ENCODE results near the gene CDADC1. TPM values are rescaled to one million over a fixed set of nuclear protein-coding genes. Genes with fewer than 3 reads are reported as not detected.

The CDADC1 gene
- total RNA-seq, 1 donor from 2014 or later: 1.7 TPM

DNA sequence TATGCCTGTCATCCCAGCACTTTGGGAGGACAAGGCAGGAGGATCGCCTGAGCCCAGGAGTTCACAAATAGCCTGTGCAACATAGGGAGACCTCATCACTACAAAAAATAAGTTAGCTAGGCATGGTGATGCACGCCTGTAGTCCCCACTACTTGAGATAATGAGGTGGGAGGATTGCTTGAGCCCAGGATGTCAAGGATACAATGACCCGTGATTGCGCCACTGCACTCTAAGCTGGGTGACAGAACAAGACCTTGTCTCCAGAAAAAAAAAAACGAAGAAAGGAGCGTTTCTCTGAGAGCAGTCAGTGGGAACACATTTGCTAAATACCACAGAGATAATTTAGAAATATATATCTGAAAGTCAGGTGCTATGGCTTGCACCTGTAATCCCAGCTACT lies 11.9 kb downstream of the CDADC1 start:
- Histone ChIP-seq H3K4me2 (no peak overlapping the region), H3K9ac (no peak overlapping the region), H3K79me2 (ENCODE audit: low read depth) (no peaks in the 10 kb centered on the region), H4K20me1 (ENCODE audit: low read depth) (no peaks in the 10 kb centered on the region), H3F3A (ENCODE audit: low read depth) (no peaks in the 10 kb centered on the region), H3K27me3 (no peaks in the 10 kb centered on the region), H2AFZ (replicated peaks) (no peak overlapping the region), H3K27ac (no peak overlapping the region), H3K4me3 (no peak overlapping the region), H3K4me1 (no peaks in the 10 kb centered on the region), H3K36me3 (no peaks in the 10 kb centered on the region), H3K9me3 (ENCODE audit: low read depth) (no peaks in the 10 kb centered on the region)
- peaks cover 14% of the 10 kb centered on the region for H3K36me3 Mint-ChIP-seq
- no peak for DNase-seq (ENCODE audit: low spot score)
- no peak overlapping the region for H3K4me3 Mint-ChIP-seq
- no peaks in the 10 kb centered on the region for H3K4me1 Mint-ChIP-seq
- H3K27me3 Mint-ChIP-seq (ENCODE audit: insufficient read depth, low read depth): no peaks in the 10 kb centered on the region
- TF ChIP-seq EZH2 (IDR thresholded peaks at IDR 0.05) (no peak), CTCF (IDR thresholded peaks at IDR 0.05) (no peak)
- no peak overlapping the region for H3K27ac Mint-ChIP-seq
- H3K9me3 Mint-ChIP-seq: no peaks in the 10 kb centered on the region

DNA sequence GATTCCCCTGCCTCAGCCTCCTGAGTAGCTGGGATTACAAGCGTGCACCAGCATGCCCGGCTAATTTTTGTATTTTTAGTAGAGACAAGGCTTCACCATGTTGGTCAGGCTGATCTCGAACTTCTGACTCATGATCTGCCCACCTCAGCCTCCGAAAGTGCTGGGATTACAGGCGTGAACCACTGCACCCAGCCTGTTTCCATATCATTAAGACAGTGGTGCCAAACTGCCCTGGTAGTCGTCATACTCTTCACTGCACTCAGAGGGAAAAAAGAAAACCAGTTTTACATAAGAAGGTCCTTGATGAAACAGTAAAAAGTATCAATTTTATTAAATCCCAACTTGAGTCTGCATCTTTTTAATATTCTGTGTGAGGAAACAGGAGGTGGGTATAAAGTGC lies 14.9 kb downstream of the CDADC1 start:
- Histone ChIP-seq H2AFZ (replicated peaks) (no peak overlapping the region), H3K4me1 (no peaks in the 10 kb centered on the region), H3F3A (ENCODE audit: low read depth) (no peaks in the 10 kb centered on the region), H3K4me3 (no peak overlapping the region), H4K20me1 (ENCODE audit: low read depth) (no peaks in the 10 kb centered on the region), H3K9ac (no peak overlapping the region), H3K27me3 (no peaks in the 10 kb centered on the region), H3K36me3 (no peaks in the 10 kb centered on the region), H3K4me2 (no peak overlapping the region), H3K9me3 (ENCODE audit: low read depth) (no peaks in the 10 kb centered on the region), H3K27ac (no peak overlapping the region), H3K79me2 (ENCODE audit: low read depth) (no peaks in the 10 kb centered on the region)
- Mint-ChIP-seq H3K36me3 (peaks cover 9% of the 10 kb centered on the region), H3K4me1 (no peaks in the 10 kb centered on the region), H3K27ac (no peak overlapping the region), H3K27me3 (ENCODE audit: insufficient read depth, low read depth) (no peaks in the 10 kb centered on the region), H3K9me3 (no peaks in the 10 kb centered on the region), H3K4me3 (no peak overlapping the region)
- TF ChIP-seq EZH2phosphoT487 (IDR thresholded peaks at IDR 0.05) (no peak), CTCF (IDR thresholded peaks at IDR 0.05) (no peak), EZH2 (IDR thresholded peaks at IDR 0.05) (no peak)
- DNase-seq (ENCODE audit: low spot score): no peak

DNA sequence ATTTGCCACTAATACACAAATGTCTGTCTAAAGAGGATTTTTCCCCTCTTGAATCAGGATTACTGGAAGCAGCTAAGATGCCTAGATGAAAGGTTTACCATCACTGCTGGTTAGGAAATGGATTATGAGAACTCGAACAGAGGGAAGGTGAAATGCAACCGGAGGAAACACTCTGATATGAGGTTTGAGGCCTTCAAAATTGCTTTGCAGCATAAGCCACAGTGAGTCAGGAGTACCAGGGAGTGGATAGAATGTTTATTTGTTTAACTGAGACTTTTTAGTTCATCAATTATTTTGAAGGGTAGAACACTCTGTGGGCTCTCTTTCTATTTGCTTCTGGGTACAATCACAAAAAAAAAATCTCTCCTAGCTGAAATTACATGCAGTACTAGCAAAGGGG lies 18.1 kb downstream of the CDADC1 start:
- Mint-ChIP-seq H3K4me1 (no peaks in the 10 kb centered on the region), H3K9me3 (no peaks in the 10 kb centered on the region), H3K4me3 (no peak overlapping the region), H3K36me3 (peaks cover 4% of the 10 kb centered on the region), H3K27ac (no peak overlapping the region), H3K27me3 (ENCODE audit: insufficient read depth, low read depth) (no peaks in the 10 kb centered on the region)
- TF ChIP-seq EZH2 (IDR thresholded peaks at IDR 0.05) (no peak), CTCF (IDR thresholded peaks at IDR 0.05) (no peak), EZH2phosphoT487 (IDR thresholded peaks at IDR 0.05) (no peak)
- H3K36me3 ChIP-seq: no peaks in the 10 kb centered on the region
- H3K4me1 ChIP-seq: no peaks in the 10 kb centered on the region
- no peak for DNase-seq (ENCODE audit: low spot score)
- no peak overlapping the region for H3K9ac ChIP-seq
- no peaks in the 10 kb centered on the region for H3K79me2 ChIP-seq (ENCODE audit: low read depth)
- H3K27me3 ChIP-seq: no peaks in the 10 kb centered on the region
- no peak overlapping the region for H3K4me3 ChIP-seq
- no peaks in the 10 kb centered on the region for H3F3A ChIP-seq (ENCODE audit: low read depth)
- H2AFZ ChIP-seq (replicated peaks): no peak overlapping the region
- no peak overlapping the region for H3K4me2 ChIP-seq
- H4K20me1 ChIP-seq (ENCODE audit: low read depth): no peaks in the 10 kb centered on the region
- H3K27ac ChIP-seq: no peak overlapping the region
- no peaks in the 10 kb centered on the region for H3K9me3 ChIP-seq (ENCODE audit: low read depth)

DNA sequence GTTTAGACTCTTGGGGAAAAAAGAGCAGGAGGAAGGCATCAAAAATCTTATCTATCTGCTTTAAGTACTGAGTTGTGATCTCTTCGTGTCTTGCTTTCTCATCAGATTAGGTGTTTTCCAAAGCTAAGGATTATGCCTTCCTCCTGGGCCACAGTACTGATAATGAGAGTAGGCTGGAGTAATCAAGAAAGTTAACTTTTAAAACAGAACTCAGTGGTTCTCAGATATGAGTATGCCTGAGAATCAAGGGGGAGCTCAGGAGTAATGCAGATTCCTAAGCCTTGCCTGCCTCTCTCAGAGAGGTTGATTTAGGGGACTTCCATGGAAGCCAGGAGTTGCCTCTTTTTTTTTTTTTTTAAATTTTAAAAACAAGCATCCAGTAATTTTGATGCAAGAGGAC lies 23.5 kb downstream of the CDADC1 start:
- no peaks in the 10 kb centered on the region for H3F3A ChIP-seq (ENCODE audit: low read depth)
- H2AFZ ChIP-seq (replicated peaks): no peak overlapping the region
- DNase-seq (ENCODE audit: low spot score): no peak
- H3K9me3 ChIP-seq (ENCODE audit: low read depth): no peaks in the 10 kb centered on the region
- no peaks in the 10 kb centered on the region for H3K36me3 ChIP-seq
- Mint-ChIP-seq H3K27ac (no peak overlapping the region), H3K36me3 (peaks cover 4% of the 10 kb centered on the region), H3K27me3 (ENCODE audit: insufficient read depth, low read depth) (no peaks in the 10 kb centered on the region), H3K4me3 (no peak overlapping the region), H3K9me3 (no peaks in the 10 kb centered on the region), H3K4me1 (no peaks in the 10 kb centered on the region)
- H3K9ac ChIP-seq: no peak overlapping the region
- no peaks in the 10 kb centered on the region for H3K27me3 ChIP-seq
- H3K27ac ChIP-seq: no peak overlapping the region
- no peak overlapping the region for H3K4me2 ChIP-seq
- H3K4me3 ChIP-seq: no peak overlapping the region
- H3K79me2 ChIP-seq (ENCODE audit: low read depth): no peaks in the 10 kb centered on the region
- H3K4me1 ChIP-seq: no peaks in the 10 kb centered on the region
- H4K20me1 ChIP-seq (ENCODE audit: low read depth): no peaks in the 10 kb centered on the region
- TF ChIP-seq EZH2phosphoT487 (IDR thresholded peaks at IDR 0.05): no peak
- TF ChIP-seq EZH2 (IDR thresholded peaks at IDR 0.05): no peak
- no peak for TF ChIP-seq CTCF (IDR thresholded peaks at IDR 0.05)

All from neural progenitor cell (in vitro differentiated cells).